Ramos (cell line): ENCODE data around the gene BMPR1B.

Source experiments
- in situ Hi-C: fragments of 300-500 bp; cut with MboI; formaldehyde crosslinking; loops from one replicate; pipeline ENCODE4 v1.14.3; 2022; ENCODE audit warnings: low sequenced_read_pairs; ENCODE audit not compliant: unreplicated experiment

Gene BMPR1B

GRCh38 chr4:94757192-94758140 lies at the start of gene BMPR1B:
TSS of gene BMPR1B (plus strand) at chr4:94757955. CDS start at chr4:95104425, 346,470 bp downstream.
- in situ Hi-C loops = no loop called here

- in situ Hi-C loops = no loop called here
Observed at GRCh38 chr4:94711635-94712034, 46.1 kb upstream of the BMPR1B start.

DNA sequence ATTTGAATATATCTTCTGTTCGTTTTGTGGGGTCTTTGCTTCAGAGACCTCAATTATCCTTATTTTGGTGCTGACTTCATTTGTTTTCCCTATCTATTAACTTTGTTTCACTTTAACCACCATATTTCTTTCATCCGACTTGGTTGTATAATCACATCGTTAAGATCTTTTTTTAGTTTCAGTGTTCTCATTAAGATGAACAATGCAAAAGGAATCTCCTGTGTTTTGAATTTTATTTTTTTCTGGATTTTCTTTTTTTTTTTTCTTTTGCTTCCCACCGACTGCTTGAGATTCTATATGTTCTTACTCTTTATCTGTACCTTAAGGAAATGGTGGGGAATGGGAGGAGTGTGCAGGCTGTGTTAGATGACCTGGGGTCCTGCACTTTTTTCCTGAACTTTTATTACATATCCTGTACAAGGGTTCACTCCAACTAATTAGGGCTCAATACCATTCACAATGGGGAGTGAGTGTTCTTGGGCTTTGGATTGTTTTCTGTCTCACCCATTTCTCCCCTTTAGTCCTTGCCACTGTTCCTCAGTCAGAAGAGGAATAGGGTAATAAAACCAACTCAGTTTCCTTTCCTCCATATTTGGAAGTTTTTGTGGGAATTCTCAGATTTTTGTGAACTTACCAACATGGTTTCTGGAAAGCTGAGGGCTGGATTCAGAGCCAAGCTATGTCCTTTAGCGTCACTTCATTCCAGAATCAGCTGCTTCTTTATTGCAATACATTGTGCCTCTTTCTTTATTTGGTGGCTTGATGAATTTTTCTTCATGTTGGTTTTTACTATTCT lies 43.2 kb upstream of the BMPR1B start:
- in situ Hi-C loops = no loop called here

GRCh38 chr4:94715726-94716125 lies 42.0 kb upstream of the BMPR1B start:
- in situ Hi-C loops = no loop called here

DNA sequence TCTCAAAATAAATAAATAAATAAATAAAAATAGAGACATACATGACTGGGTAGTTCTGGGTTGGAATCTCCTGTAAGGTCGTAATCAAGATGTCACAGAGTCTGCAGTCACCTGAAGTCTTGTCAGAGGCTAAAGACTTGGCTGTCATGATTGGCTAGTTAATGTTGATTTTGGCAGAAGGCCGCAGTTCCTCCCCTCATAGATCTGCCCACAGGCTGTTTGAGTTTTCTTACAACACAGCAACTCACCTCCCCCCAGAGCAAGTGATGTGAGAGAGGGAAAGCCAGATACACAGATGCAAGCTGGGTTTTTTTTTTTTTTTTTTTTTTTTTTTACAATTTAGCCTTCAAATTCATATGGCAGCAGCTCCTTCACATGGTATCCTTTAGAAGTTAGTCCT lies 36.4 kb upstream of the BMPR1B start:
- in situ Hi-C loops = no loop called here

- in situ Hi-C loops = no loop called here
Observed at GRCh38 chr4:94722270-94722669, 35.5 kb upstream of the BMPR1B start.

DNA sequence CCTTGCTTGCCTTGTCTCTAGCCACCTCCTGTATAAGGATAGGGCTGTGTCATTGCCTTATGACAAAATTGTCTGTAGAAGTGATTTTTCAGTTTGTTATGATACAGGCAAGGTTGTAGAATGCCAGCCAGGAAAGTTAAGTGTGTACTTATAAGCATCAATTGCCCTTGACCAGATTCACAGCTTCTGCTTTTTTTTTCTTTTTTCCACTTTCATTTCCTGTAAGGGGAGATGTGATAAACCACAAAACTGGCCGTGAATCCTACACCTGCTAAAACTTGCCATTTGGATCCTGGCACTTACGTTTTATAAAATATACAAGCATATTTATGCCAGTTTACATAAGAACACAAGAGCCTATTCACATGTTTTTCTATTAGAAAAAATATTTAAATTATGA lies 35.0 kb upstream of the BMPR1B start:
- in situ Hi-C loops = no loop called here

DNA sequence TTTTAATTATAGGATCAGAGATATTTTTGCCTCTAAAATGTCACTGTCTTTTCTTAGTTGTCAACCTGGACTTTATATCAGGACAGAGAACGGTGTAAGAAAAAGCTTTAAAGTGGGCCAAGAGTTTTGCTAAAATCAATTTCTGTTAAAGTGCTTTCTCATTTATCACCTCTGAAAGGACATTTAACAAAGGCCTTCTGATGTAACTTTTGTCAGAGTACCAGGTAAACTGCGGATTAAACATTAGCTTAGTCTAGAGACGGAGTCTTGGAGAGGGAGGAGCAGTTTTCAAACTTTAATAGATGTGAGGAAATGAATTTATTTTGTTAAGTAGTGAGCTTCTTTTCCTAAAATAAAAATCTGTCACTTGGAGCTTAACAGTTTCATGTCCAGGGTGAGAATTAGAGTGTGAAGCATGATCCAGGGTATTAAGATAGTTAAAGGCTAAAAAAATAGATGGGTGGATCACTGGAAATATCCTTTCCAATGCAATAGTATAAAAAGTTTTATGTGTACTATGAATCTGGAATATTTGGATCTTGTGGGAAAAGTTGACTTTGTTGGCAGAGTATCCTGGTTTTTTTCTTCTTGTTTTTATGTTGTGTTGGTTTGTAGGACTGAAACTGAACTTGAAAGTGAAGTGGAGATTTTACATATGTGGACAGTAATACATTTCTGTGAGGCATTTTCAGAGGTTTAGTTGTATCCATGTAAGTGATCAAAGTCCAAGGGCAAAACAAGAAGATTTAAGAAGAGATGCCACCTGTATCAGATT lies 33.6 kb upstream of the BMPR1B start:
- in situ Hi-C loops = no loop called here

DNA sequence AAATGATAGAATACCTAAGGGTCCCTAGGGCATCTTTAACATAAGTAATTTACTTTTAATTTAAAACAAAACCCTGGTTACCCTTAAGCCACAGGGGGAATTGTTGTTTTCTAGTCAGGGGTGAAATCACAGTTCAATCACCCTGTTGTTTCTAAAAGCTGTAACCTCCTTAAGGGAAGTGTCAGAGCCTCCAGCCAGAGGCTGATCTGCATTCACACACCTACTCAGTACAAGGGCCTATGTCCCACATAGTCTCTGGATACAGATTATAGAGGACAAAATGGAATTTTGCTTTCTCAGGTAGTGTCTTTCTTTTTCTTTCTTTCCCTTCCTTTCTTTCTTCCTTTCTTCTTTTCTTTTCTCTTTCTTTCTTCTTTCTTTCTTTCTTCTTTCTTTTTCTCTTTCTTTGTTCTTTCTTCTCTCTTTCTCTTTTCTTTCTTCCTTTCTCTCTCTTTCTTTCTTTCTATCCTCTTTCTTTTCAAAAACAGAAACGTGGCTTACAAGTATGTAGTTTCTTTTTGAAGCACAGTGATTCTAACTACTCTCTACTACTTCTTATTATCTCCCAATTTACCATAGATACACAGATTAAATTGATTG lies 31.1 kb upstream of the BMPR1B start:
- in situ Hi-C loops = no loop called here

DNA sequence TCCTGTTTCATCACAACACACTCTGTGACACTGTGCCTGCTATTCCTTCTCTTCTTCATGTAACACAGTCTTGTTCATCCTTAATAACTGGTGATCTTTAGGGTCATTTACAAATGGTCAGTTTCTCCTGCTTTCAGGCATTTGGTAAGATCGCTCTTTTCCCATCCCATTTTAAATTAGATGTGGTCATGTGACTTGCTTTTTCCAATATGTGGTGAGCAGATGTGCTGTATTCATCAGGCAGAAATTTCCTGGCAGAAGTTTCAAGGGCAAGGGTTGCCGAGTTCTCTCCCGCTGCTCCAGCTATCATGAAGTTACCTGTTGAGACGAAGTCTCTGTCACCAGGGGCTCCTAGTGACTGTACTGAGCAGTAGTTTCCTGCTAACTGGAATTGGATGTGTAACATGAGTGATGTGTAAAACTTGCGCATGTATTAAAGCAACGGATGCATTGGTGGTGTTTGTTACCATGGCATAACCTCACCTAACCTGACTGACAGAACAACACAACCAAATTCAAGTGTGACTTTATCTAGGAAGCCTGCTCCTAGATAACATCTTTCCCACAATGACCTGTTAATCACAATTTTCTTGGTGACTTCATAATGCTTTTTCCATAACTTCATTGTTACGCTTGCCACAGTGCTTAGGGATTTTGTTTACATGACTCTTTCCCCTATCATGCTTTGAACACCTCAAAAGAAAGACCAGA lies 29.5 kb upstream of the BMPR1B start:
- in situ Hi-C loops = no loop called here

GRCh38 chr4:94732358-94732698 lies 25.4 kb upstream of the BMPR1B start:
- in situ Hi-C loops = no loop called here

- in situ Hi-C loops = no loop called here
Observed at GRCh38 chr4:94739741-94740140, 18.0 kb upstream of the BMPR1B start.

- in situ Hi-C loops = no loop called here
Observed at GRCh38 chr4:94741304-94741703, 16.5 kb upstream of the BMPR1B start.

GRCh38 chr4:94743838-94744237 lies 13.9 kb upstream of the BMPR1B start:
- in situ Hi-C loops = no loop called here

DNA sequence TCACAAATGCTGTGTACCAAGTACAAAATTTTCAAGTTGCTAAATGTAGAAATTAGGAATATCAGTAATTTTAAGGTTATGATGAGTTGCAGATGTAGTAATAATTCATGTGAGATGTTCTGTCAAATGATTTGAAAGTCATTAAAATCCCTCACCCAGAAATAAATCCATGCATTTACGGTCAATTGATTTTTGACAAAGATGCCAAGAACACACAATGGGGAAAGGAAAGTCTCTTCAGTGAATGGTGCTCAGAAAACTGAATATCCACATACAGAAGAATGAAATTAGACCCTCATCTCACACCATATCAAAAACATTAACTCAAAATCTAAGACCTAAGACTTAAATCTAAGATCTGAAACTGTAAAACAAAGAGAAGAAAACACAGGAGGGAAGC lies 12.9 kb upstream of the BMPR1B start:
- in situ Hi-C loops = no loop called here

DNA sequence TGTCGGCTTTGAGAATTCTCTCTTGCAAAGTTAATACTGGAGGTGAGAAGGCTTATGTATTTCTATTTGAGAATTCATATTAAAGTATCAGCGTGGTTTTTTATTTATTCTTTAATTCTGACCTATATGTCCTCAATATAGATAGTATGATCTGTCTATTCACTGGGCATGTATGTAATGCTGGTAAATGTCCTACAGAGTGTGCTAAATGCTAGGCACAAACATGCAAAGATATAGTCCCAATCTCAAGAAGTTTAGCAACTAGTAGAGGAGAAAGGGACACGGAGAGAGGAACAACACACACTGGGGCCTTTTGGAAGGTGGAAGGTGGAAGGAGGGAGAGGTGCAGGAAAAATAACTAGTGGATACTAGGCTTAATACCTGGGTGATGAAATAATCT lies 11.0 kb upstream of the BMPR1B start:
- in situ Hi-C loops = no loop called here

DNA sequence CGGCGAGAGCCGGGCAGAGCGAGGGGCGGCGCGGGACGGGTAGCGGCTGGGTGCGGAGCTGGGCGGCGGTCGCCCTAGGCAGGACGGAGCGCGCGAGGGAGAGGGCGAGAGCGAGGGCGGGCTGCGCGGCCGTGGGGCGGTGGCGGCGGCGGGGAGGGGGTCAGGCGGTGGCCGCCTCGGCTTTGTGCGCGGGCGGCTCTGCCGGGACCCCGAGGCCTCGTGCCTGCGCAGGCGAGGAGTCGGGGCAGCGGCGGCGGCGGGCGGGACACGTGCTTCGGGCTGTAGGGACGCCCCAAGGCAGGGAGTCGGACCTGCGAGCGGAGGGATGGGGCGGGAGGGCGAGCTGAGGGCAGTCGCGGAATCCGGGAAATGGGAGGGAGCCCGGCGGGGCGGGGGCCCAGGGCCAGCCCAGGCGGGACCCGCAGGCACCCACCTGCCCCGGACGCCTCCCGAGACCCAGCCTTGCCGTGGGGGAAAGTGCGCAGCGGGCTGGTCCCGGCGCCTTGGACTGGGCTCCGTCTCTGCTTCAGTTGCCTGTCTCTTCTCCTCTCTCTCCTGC lies 465 bp downstream of the BMPR1B start:
- in situ Hi-C loops = no loop called here

GRCh38 chr4:94758700-94759399 lies 1.1 kb downstream of the BMPR1B start:
- in situ Hi-C loops = no loop called here

DNA sequence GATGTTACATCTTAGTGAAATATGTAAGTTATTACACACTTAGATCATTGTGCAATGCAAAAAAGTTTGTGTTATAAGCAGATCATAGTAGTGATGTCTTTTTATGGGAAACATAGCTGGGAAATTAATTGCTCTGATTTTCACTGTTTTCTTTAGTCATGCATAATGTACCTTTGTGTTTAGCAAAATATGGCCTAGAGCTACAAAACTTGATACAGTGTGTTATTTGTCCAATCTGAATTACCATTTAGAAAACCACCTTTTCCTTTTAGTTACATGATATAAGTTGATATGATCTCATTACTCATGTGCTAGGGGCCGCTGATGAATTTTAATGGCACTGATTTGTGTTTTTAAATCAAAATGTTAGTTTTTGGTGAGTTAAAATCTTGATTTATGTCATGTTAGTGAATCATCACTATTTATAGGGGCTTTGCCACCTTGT lies 2.0 kb downstream of the BMPR1B start:
- in situ Hi-C loops = no loop called here
